Ureter (tissue), 1 donor: Measurements from ENCODE around the gene ALDH1L2. TPM values are rescaled to one million over a fixed set of nuclear protein-coding genes. Genes with fewer than 3 reads are reported as not detected.
"Not testable (repeated sequence)": the region's sequence is repeated elsewhere in the genome, so short reads cannot be mapped to it uniquely, and the experiment has no call there.

ENCODE experiments used
- DNase-seq: peaks from one replicate; pipeline ENCODE4 v3.0.0-alpha.2; 2020; ENCODE audit warnings: low spot score
- total RNA-seq: library from RNA; stranded (reverse); gene quantifications from one replicate; pipeline ENCODE4 v1.2.4, GENCODE V29; 2023
- donor health status: DM: yes; HTN: yes; CAD: no.

The ALDH1L2 gene
- total RNA-seq, 1 donor from 2014 or later = 19.1 TPM

DNA sequence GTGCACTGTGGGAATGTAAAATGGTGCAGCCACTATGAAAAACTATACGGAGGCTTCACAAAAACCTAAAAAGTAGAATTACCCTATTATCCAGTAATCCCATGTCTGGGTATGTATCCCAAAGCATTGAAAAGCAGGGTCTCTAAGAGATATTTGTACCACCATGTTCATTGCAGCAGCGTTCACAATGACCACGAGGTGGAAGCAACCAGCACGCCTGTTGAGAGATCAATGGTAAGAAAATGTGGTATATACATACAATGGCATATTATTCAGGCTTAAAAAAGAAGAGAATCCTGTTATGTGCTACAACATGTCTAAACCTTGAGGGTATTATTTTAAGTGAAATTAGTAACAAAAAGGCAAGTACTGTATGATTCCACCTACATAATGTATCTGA is 99.1 kb downstream of the ALDH1L2 start:
- DNase-seq = no peak

DNA sequence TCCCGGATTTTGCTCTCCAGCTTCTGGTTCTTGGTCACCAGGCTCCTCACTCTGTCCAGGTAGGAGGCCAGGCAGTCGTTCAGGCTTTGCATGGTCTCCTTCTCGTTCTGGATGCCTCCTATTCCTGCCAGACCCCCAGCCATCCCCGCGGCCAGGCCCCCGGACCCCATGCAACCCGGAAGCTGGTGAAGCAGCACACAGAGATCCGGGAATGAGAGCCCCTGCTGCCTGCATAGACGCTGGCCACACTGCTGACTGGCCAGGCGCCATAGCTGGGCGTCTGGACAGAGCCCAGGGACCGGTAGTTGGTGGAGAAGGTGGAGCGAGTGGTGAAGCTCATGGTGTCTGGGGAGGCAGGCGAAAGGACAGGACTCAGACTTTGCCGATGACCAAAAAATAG is 106.6 kb downstream of the ALDH1L2 start:
- DNase-seq = not testable (repeated sequence)

GRCh38 chr12:104976703-104977102 is 107.6 kb downstream of the ALDH1L2 start:
- no peak for DNase-seq

DNA sequence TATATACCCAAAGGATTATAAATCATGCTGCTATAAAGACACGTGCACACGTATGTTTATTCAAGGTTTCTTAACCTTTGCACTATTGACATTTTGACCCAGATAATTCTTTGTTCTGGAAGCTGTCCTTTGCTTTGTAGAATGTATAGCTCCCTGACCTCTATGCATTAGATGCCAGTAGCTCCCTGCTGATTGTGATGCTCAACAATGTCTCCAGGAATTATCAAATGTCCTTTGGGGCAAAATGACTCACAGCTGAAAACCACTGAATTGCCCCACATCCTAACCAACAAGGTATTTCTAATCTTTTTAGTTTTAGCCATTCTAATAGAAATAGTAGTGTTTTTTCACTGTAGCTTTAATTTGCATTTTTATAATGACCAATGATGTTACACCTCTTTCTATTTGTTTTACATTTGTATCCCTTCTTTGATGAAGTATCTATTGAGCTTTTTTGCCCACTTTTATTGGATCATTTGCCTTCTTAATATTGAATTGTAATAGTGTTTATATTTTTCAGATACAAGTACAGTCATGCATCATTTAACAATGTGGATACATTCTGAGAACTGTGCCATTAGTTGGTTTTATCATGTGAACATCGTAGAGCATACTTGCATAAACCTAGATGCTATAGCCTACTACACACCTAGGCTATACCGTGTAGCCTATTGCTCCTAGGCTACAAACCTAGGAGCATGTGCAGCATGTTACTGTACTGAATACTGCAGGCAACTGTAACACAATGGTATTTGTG is 108.5 kb downstream of the ALDH1L2 start:
- no peak for DNase-seq

DNA sequence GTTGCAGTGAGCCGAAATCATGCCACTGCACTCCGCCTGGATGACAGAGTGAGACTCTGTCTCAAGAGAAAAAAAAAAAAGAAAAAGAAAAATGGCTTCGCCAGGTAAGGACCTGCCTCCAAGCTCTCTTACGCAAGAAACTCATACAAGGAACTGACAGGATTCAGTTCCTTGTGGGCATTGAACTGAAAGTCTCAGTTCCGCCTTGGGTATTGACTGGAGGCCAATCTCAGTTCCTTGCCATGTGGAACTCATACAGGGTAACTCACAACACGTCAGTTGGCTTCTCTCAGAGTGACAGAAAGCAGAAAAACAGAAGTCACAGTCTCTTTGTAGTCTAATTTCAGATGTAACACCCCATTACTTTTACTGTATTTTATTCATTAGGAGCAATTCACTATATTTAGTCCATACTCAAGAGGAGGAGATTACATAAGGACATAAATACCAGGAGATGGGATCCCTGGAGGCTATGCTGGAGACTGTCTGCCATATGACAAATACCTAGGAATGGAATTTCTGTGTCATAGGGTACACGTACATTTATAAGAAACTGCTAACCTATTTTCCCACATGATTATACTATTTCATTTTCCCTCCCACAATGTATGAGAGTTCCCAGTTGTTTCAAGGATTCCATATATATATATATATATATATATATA is 109.5 kb downstream of the ALDH1L2 start:
- DNase-seq = no peak

GRCh38 chr12:104973250-104973649 is 111.0 kb downstream of the ALDH1L2 start:
- DNase-seq = no peak

DNA sequence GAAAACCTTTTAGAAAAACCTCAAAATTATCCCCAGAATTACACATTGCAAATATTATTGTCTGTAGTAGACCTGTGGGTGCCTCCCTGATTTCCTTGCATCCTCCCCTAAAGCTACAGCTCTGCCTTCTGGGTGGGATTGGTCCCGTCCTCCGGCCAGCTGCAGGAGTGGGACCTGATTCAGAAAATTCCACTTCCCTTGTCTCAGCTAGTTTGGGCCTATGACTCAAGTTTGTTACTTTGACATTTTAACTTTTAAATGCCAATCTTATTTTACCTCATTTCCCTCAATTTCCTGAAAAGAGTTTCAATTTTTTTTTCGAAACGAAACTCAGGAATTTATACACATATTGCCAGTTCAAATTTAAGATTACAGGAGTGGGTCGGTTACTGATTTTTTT is 113.0 kb downstream of the ALDH1L2 start:
- no peak for DNase-seq

Other genes starting within 250 kb of the ALDH1L2 start
- 7.8 TPM for gene SLC41A2, start 126.2 kb downstream of the ALDH1L2 start, total RNA-seq
- 15.4 TPM for gene NOPCHAP1, start 98.1 kb downstream of the ALDH1L2 start, total RNA-seq
- 54.4 TPM for gene WASHC4, start 23.3 kb upstream of the ALDH1L2 start, total RNA-seq
- 36.5 TPM for gene APPL2, start 151.7 kb upstream of the ALDH1L2 start, total RNA-seq
- 31.3 TPM for gene C12orf75, start 246.2 kb upstream of the ALDH1L2 start, total RNA-seq